Right lobe of liver (tissue), 6 donors: ENCODE data around the gene RPP14. TPM values are rescaled to one million over a fixed set of nuclear protein-coding genes. Genes with fewer than 3 reads are reported as not detected.

Experiments used
- ATAC-seq, 4 donors: fragments of 200-7000 bp; cut with Tn5 transposase; one replicate each; pipeline ENCODE4 v1.9.1; 2020; ENCODE audit warnings: mild to moderate bottlenecking in 4 of 4, moderate library complexity in 4 of 4
- DNase-seq, 3 donors: peaks; one replicate each; pipeline ENCODE4 v3.0.0-alpha.2; 2020
- H3K27ac ChIP-seq, 3 donors: fragments of 200-600 bp; one replicate each; pipeline ENCODE4 v1.8.0; 2022
- H3K27me3 ChIP-seq, 2 donors: fragments of 200-600 bp; one replicate each; pipeline ENCODE4 v1.8.0; 2022
- H3K36me3 ChIP-seq, 4 donors: fragments of 200-600 bp; sonication (generic) in 1 of 4; one replicate each; pipeline versions ENCODE4 v1.5.1 to v1.8.0; 2017 to 2022; ENCODE audit warnings: control low read depth in 1 of 4
- H3K4me1 ChIP-seq, 4 donors: fragments of 200-600 bp; sonication (generic) in 1 of 4; one replicate each; pipeline versions ENCODE4 v1.5.1 to v1.8.0; 2017 to 2022; ENCODE audit warnings: control low read depth in 1 of 4
- H3K4me3 ChIP-seq, 3 donors: fragments of 200-600 bp; one replicate each; pipeline ENCODE4 v1.8.0; 2022
- H3K9me3 ChIP-seq, 4 donors: fragments of 200-600 bp; sonication (generic) in 1 of 4; one replicate each; pipeline versions ENCODE4 v1.5.1 to v1.8.0; 2017 to 2022; ENCODE audit warnings: control low read depth in 1 of 4
- POLR2A ChIP-seq: fragments of 450-650 bp; IDR thresholded peaks from one replicate; pipeline ENCODE4 v1.6.1; 2017; ENCODE audit warnings: antibody characterized with exemption, mild to moderate bottlenecking
- WGBS: methylation state at CpG from one replicate; pipeline ENCODE4 v1.1.6; 2018; ENCODE audit warnings: low coverage, low lambda C conversion rate; ENCODE audit not compliant: insufficient coverage; ENCODE audit errors: missing lambda C conversion rate; 5-methylcytosine and 5-hydroxymethylcytosine counted together
- intact Hi-C, 2 donors: fragments of 100-400 bp; cut with DNase I; formaldehyde crosslinking; loops; one replicate each; pipeline versions ENCODE4 v1.11.2 to v1.14.1; 2022
- total RNA-seq, 6 experiments: library from RNA; depleted of rRNA in 2 of 6; stranded (reverse); fragments of >200 nt in 2 of 6; fragmentation: NEBNext Ultra II Directional in 3 of 6; extraction: Animal tissue kit (Norgen Biotek cat#: 25700) in 3 of 6; gene quantifications; one replicate each; pipeline versions ENCODE4 v1.1.0 to v1.2.4, GENCODE V29; 2016 to 2023
- TF ChIP-seq, protein P1 (sequence below), 4 donors: fragments of 200-600 bp in 3 of 4; fragments of 450-650 bp in 1 of 4; IDR thresholded peaks; one replicate each; pipeline versions ENCODE4 v1.5.1 to v1.8.0; 2016 to 2022; ENCODE audit warnings: antibody characterized with exemption in 4 of 4, mild to moderate bottlenecking in 2 of 4
- donor health status: DM: no; HTN: yes; CAD: no.
- donor health status: DM: no; HTN: no; CAD: no.
- donor health status: DM: no; HTN: no; CAD: no.
- donor health status: DM: no; HTN: yes; CAD: no.
- donor health status: DM: no; HTN: yes; CAD: no.

The RPP14 gene
- total RNA-seq, 6 experiments from 2014 or later = 7.9 to 12.6 (median 10.6) TPM

DNA sequence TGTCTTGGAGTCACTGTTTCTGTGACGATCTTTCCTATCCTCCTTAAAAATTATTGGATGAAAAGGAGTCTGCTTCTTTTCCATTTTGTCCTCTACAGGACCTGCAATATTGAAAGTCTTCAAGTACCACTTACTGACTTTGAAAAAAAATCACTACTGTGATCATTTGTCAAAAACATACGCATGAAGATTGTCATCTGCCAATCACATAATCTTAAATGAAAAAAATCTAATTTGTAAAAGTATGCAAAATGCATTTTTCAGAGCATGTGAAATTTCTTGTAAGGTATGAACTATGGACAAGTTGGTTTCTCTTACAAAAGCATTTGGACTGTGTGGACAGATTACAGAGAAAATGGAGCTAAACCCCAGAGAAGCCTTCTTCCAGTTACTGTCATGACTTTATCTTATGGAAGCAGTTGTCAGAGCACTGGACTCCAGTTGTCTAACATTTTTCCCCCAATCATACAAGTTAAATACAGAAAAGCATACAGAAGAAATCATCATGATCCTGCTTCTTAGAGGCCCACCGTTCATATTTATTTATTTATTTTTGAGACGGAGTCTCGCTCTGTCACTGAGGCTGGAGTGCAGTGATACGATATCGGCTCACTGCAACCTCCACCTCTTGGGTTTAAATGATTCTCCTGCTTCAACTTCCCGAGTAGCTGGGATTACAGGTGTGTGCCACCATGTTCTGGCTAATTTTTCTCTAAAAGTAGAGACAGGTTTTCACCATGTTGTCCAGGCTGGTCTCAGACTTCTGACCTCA, 23.3 kb downstream of the RPP14 start:
- no peak for TF ChIP-seq POLR2A
- TF ChIP-seq, protein P1, sequence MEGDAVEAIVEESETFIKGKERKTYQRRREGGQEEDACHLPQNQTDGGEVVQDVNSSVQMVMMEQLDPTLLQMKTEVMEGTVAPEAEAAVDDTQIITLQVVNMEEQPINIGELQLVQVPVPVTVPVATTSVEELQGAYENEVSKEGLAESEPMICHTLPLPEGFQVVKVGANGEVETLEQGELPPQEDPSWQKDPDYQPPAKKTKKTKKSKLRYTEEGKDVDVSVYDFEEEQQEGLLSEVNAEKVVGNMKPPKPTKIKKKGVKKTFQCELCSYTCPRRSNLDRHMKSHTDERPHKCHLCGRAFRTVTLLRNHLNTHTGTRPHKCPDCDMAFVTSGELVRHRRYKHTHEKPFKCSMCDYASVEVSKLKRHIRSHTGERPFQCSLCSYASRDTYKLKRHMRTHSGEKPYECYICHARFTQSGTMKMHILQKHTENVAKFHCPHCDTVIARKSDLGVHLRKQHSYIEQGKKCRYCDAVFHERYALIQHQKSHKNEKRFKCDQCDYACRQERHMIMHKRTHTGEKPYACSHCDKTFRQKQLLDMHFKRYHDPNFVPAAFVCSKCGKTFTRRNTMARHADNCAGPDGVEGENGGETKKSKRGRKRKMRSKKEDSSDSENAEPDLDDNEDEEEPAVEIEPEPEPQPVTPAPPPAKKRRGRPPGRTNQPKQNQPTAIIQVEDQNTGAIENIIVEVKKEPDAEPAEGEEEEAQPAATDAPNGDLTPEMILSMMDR (IDR thresholded peaks at IDR 0.05) = no peak
- H3K4me3 ChIP-seq = no peak overlapping the region
- WGBS = 87% methylated on average over 8 of the region's 8 CpGs
- intact Hi-C loops = no loop called here
- H3K27me3 ChIP-seq = no peaks in the 10 kb centered on the region
- no peaks in the 10 kb centered on the region for H3K9me3 ChIP-seq
- peaks cover 0 to 18% (median 7%) of the 10 kb centered on the region in 4 donors for H3K4me1 ChIP-seq
- no peak overlapping the region for H3K27ac ChIP-seq
- no peak for DNase-seq
- no peak for ATAC-seq
- no peaks in the 10 kb centered on the region for H3K36me3 ChIP-seq

DNA sequence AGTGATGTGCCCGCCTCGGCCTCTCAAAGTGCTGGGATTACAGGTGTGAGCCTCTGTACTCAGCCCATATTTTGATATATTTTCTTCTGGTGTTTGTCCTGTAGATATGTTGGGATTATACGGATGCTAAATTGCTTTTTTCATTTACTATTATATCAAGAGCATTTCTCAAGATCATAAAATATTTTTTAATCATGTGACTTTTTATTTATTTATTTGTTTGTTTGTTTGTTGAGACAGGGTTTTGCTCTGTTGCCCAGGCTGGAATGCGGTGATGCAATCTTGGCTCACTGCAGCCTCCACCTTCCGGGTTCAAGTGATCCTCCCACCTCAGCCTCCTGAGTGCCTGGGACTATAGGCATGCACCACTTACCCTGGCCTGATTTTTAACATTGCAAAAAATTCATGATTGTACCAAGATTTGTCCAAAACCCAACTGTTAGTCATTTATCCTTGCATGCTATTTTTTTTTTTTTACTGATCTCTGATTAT, 23.9 kb downstream of the RPP14 start:
- Histone ChIP-seq H3K36me3 (no peaks in the 10 kb centered on the region), H3K4me1 (peaks cover 0 to 20% (median 9%) of the 10 kb centered on the region in 4 donors), H3K27me3 (no peaks in the 10 kb centered on the region), H3K27ac (no peak overlapping the region), H3K9me3 (no peaks in the 10 kb centered on the region), H3K4me3 (no peak overlapping the region)
- ATAC-seq (no peak), DNase-seq (no peak)
- intact Hi-C loops = loop anchor here in 1 of 2 donors (5.0 kb wide), 1 partner anchor 87 kb away; no protein-coding TSS in a partner anchor
- TF ChIP-seq, protein P1 (IDR thresholded peaks at IDR 0.05) = no peak
- 84% methylated on average over 5 of the region's 5 CpGs for WGBS

DNA sequence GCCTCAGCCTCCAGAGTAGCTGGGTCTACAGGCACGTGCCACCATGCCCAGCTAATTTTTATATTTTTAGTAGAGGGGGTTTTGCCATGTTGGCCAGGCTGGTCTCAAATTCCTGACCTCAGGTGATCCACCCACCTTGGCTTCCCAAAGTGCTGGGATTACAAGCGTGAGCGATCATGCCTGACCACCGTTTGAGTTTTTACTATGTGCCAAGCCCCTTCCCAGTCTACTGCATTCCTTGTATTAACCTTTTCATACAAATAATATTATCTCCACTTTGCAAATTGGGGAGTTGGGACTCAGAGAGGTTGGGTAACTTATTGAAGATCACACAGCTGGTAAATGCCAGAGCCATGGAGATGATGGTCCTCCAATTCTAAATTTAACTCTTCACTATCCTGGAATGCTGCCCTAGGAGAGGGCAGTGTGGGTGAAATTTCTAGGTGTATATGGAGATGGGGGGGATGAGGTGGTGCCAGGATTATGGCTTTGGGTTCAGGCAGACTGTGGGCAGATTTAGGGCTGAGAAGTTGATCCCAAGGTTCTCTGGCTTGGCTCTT, 25.6 kb downstream of the RPP14 start:
- peaks cover 0 to 21% (median 8%) of the 10 kb centered on the region in 4 donors for H3K4me1 ChIP-seq
- H3K27me3 ChIP-seq = no peaks in the 10 kb centered on the region
- no peaks in the 10 kb centered on the region for H3K9me3 ChIP-seq
- ATAC-seq (no peak), DNase-seq (no peak)
- H3K36me3 ChIP-seq = no peaks in the 10 kb centered on the region
- H3K27ac ChIP-seq = no peak overlapping the region
- WGBS = 68% methylated on average over 4 of the region's 4 CpGs
- no peak overlapping the region for H3K4me3 ChIP-seq
- TF ChIP-seq, protein P1 (IDR thresholded peaks at IDR 0.05) = no peak
- TF ChIP-seq POLR2A = no peak
- intact Hi-C loops = loop anchor here in 1 of 2 donors (5.0 kb wide), 1 partner anchor 86 kb away; no protein-coding TSS in a partner anchor

DNA sequence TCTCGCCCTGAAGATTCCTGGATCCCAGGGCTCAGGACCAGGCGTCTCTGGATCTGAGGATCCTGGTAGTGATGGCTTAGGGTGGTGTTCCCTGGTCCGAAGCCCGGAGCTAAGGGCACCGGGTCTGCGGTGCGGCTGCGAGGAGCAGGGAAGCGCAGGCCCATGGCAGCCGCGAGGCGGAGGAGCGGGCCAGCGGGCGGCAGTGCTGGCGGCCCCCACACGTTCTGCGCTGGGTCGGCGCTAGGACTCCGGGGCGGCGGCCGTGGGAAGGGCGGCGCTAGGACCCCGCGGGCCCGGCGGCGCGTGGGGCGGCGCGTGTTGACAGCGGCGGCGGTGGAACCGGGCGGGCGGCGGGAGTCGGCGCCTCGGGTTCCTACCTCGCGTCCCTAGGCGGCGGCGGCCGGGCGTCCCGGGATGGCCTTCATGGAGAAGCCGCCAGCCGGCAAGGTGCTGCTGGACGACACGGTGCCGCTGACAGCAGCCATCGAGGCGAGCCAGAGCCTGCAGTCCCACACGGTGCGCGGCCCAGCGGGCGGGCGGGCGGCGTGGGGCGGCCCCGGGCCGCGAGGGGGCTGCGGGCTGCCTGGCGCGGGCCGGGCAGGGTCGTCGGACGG, 26.6 kb downstream of the RPP14 start, which contains the start of gene PXK:
Gene PXK (plus strand): TSS at position 318 of the 614 bp plus-strand sequence. CDS start 97 bp downstream, at position 415.
- H3K27ac ChIP-seq = peak within 1 kb of the TSS in 1 of 3 donors; percentile 47
- no peaks in the 10 kb centered on the region for H3K36me3 ChIP-seq
- intact Hi-C loops = loop anchor here in 1 of 2 donors (5.0 kb wide), 1 partner anchor 85 kb away; no protein-coding TSS in a partner anchor
- TF ChIP-seq POLR2A = peak; percentile 39
- TF ChIP-seq, protein P1 (IDR thresholded peaks at IDR 0.05) = no peak
- peaks cover 0 to 21% (median 8%) of the 10 kb centered on the region in 4 donors for H3K4me1 ChIP-seq
- WGBS = 0% methylated on average over 2 of the region's 79 CpGs
- peak; percentile 86 to 89 (median 88) for DNase-seq
- H3K9me3 ChIP-seq = no peaks in the 10 kb centered on the region
- no peaks in the 10 kb centered on the region for H3K27me3 ChIP-seq
- H3K4me3 ChIP-seq = peak within 1 kb of the TSS; percentile 61 to 70 (median 67)
- peak; percentile 86 to 96 (median 92) for ATAC-seq
